Activated CD4-positive, alpha-beta T cell treated with anti-CD3 and anti-CD28 coated beads for 1 hour (primary cell): ENCODE results near the gene SGK1.

ENCODE experiments used
- DNase-seq: peaks from one replicate; pipeline ENCODE4 v3.0.0-alpha.2; 2020

SGK1 gene

DNA sequence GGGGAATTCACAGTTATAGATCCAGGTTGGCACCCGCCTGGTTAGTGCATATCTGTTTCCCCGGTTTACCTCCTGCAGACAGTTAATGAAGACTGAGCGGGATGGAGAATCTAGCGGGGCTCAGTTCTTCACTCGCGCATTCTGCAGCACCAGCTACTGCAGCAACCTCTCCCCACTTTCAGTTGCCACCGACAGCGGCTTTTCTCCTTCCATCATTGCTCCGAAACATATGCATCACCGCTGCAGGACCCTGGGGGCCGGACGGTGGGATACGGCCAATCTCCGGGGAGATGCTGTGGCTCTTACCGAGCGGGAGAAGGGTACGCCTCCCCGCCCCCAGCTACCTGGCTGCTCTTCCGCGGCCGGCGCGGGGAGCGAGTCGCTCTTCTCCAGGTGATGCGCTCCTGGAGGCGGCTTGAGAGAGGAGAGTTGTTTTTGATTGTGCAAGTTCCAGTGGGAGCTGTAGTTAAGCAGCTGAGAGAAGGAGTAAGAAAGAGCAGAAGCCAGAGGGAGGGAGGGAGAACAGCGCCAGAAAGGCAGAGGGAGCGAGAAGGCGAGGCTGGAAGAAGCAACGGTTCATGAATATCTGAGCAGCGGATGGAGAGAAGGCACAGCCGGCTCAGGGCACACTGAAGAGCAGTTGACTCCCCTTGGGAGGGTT, at the start of gene SGK1:
TSS of gene SGK1 (minus strand) at position 642 of the 661 bp plus-strand sequence. CDS start 652 bp downstream, outside the sequence.
- no peak for DNase-seq

DNA sequence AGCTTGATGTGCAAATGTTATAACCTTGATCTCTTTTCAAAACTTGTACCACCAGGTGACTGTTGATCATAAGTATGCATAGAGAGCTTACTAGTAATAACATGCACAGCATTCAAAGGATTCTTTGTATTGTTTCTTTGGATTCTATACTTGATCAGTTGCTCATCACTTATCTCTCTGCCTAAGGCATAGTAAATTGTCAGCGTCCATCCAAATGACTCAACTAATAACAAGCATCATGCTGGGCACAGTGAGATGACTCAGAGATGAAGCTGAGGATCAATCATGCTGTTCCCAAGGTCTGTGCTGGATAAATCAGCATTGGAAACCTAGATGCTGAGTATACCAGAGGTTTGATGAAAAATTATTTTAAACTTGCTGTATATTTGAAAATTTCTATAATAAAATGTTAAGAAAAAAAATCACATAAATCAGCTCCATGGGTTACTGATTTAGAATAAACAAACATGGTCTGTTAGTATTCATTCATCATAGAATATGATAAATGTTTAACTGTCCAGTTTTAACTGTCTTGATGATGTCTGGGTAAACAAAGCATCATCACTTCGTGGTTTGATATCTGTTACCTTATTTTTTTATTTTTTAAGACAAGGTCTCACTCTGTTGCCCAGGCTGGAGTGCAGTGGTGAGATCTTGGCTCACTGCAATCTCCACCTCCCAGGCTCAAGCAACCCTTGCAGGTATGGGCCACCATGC, 45.6 kb upstream of the SGK1 start:
- no peak for DNase-seq

DNA sequence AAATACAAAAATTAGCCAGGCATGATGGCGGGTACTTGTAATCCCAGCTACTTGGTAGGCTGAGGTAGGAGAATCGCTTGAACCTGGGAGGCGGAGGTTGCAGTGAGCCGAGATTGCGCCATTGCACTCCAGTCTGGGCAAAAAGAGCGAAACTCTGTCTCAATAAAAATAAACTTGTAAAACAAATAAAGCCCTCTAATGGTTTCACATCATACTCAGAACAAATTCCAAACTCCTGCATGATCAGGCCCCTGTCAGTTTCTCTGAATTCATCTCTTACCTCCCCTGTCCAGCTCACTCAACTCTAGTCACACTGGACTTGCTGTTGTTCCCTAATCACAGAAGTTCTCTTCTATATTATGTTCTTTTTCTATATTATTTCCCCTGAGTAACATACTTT, 43.1 kb upstream of the SGK1 start:
- no peak for DNase-seq

DNA sequence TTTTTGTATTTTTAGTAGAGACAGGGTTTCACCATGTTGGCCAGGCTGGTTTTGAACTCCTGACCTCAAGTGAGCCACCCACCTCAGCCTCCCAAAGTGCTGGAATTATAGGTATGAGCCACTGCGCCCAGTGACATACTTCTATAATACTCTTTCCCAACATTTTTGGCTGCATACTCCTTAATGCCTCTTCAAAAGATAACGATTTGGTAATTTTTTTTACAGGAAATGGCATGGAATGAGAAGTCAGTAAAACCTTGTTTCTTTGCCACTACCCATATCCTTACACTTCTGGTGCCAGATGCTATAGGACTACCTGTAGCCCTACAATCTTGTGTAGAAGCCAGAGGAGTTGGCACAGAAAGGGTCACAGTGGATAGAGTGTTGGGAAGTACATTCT, 41.4 kb upstream of the SGK1 start:
- DNase-seq: no peak

DNA sequence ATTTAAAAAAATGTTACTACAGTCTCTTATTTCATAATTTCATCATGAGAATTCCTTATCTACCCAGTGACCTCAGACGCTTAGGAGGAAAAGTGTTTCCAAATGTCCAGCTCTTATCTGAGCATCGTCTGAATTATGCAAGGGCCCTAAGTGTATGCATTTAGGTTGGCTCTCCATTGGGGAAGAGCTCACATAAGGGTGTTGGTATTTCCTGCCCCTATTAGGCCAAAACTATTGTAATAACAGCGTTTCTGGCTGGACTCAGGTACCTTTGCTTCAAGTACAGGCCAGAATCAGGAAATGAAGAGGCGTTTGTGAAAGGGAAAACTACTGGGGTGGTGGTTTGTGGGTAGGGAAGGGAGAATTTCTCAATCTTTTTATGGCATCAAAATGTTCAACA, 40.4 kb upstream of the SGK1 start:
- DNase-seq: no peak

DNA sequence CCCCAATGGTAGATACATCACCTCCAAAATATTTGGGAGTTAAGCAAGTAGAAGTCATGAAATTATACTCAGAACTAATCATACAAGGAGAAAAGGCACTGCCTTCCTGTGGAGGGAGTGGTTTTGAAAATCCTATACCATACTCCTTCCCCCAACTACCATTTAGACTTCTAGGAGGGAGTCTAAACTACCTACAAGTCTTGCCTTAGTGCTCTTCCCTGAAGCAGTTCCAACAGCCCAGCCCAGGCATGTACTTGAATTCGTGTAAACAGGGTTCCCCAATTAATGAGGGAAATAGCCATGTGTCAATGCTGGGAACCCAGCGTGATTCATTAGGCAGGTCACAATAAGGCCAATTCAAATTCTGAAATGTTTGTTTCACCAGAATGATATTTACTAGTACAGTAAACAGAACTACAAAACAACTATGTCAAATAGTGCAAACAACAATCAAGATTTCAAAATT, 39.1 kb upstream of the SGK1 start:
- no peak for DNase-seq

DNA sequence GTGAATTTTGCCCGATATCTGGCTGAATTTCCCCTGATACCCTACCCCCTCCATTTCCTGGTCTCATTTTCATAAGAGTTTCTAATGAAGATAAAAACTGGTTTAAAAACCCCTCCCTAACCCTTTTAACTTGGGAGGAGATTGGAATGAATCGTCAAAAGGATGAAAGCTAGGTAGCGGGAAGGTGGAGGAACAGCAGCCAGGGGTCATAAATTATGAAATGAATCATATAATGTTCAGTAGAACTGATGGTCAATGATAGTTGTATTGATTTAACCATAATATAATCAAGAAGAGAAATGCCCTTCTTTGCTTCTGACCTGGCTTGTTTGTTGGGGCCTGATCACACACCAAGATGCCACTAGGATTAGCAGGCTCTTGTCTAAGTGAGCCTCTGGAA, 38.5 kb upstream of the SGK1 start:
- DNase-seq: no peak

DNA sequence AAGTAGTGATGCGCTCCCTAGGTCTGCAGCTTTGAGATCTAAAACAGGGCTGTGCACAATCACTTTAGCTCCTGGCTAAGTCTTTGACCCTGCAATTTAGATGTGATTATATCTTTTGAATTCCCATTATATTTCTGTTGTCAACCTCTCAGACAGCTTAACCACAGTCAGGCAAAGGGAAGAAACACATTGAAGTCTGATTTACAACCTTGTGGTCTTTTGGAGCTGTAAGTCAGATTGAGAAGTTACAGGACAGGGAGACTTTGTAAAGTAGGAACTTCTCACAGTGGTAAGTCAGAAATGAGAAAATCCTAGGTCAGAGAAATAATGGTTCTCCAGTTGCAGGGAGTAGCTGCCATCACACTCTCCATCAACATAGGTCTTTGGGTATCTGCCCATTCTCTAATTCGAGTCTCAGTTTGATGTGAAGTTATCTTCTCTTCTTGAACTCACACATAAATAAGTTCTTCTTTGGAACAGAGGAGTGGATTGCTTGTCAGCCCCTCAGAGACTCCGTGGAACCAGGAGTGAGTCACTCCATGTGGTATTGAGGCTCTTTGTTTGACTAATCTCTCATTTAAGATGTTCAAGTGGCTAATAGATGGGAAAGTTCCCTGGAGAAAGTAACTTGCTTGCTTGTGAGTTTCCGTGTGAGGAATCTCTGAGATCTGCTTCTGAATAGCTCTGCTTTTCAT, 35.0 kb upstream of the SGK1 start:
- no peak for DNase-seq

DNA sequence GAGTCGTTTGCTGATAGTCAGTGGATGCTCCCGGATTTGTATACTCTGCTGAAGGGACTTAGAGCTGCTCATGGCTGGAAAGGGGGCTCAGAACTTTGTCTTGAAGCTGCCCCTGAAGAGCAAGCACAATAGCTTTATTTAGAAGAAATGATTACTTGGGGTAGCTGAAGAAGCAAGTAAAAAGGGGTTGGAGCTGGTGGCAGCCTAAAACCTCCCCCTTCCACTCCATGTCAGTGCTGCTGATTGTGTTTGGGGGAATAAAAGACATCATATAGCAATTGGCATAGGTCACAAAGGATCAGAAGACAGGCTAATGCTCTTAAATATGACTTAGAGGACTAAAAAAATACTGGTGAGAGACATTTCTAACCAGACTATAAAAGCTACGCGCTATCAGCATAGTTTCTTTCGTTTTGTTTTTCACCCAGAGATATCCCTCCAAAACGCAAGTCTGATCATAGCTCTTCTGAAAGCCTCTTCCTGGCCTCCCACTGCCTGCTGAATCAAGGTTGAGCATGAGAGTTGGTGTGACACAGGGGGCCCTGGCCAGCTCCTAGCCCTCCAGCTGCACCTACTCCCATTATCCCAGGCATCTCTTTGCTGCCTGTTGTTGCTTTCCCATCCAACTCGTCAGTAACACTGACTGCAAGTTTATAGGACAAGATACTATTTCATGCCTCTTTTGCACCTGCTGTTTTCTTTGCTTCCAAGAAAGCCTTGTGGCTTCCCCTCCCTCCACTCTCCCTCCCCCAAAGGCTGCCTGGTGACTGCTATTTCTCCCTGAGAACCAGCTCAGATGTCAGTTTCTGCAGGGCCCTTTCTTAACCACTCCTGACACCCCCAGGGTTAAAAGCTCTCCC, 33.9 kb upstream of the SGK1 start:
- DNase-seq: no peak

DNA sequence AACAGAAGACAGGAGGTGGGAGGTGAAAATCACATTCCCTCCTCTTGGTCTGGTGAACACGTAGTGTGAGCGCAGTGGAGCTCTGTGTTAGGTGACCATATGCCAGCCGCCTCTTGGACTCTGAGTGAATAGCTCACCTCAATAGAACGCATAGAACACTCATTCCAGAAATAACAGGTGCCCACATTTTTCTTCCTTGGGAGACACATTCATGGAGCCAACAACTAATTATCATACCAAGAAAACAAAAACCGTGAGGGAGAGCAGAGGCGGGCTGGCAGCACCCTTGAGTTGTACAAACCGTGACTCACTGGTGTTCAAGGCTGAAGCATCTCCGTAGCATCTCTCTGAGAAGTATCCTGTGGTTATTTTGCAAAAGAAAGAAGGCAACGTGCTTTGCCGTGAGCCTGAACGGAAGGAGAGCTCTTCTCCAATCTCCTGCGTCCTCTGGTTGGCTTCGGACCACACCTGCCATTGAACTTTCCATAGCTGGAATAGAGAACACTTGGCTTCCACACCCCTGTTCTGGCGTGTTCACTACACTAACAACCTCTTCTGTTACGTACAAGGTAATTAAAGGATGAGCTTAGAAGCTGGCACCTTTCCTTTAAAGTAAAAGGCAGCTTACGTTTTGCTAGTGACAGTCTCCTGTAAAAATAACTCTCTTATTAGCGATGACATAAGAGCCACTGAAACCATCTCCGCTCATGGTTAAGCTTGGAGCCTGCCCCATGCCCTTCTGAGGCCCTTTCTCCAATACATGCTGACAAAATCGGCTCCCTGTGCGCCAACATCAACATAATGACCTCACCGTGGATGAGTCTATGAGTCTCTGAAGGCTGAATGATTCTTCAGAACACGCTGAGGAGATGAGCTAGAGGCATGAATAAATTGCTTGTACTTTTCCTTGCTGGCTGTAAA, 30.2 kb upstream of the SGK1 start:
- DNase-seq: no peak

DNA sequence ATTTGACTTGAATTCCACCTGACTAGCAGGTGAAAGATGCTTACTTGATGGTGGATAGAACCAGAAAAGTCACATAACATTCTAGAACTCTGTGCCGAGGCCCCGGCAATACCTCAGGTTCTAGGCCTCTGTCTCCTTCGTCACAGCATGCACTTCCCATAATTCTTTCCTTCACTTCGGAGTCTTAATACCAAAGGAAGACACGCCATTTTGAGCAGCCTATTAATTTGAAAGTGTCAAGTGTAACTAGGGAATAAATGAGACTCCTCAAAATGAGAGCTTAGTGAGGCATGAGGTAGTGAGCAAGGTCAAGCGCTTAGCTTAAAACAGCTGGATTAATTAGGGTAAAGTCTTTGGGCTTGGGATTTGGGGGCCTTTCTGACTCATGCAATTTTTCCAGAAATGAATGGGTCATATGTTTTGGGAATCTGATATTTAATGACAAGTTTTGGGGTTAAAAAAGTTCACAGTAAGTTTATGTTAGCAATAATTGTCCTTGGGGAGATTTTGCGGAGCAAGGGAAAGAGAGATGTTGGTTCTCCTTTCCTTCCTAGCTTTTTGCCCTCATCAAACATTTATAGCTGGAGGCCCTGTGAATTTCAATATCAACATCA, 29.1 kb upstream of the SGK1 start:
- no peak for DNase-seq

DNA sequence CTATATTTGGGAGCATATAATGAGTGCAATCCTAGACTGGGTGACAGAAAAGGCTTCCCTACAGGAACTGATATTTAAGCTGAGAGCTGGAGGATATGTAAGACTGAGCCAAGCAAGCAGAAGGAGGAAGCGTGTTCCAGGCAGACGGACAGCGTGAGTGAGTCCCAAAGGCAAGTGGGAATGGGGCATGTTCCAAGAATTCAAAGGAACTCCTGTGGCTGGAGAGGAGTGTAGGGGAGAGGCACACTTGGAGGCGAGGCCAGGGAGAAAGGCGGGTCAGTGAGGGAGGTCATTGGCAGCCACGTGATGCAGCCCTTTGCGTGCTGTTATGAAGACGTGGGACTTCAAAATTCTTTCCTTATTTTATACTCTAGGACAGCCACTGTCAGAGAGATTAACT, 27.9 kb upstream of the SGK1 start:
- no peak for DNase-seq

DNA sequence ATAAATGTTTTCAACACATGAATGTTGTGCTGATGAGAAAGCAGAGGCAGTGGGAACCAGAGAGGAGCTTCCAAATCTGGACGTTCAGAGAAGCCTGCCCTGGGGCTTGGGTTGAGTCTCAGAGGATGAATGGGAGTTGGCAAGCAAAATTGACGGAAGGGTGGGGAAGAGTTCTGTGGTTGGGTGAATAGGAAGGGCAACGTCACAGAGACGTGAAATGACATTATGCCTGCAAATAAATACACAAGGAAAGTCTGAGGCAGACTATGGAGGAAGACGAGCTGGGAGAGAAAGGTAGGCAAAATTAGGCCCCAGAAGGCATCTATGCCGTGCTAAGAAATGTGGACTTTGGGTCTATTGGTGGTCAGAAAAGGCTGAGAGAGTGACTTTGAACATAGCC, 25.2 kb upstream of the SGK1 start:
- DNase-seq: no peak

DNA sequence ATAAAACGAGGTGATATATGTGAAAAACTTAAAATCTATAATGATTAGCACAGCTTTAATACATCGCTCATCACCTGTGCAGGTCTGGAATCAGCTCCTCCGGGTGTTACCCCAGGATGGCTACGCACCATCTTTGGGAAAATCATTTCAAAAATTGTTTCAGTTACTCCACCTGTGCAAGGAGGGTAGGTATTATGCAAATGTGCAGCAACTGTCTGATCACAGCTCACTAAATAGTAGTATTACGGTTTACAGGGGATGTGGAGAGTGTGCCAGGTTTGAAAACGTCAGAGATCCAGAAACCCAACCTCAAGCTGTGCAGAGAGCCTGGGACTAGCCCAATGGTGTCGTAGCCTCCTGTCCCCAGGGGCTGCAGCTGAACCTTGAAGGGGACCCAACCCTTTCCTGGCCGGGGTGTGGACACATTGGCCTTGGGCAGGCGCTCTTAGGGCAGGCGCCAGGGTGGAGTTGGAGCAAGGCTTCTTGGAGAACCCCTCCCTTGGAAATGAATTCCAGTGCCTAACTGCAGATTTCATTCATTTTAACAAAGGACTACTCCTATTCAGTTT, 24.2 kb upstream of the SGK1 start:
- no peak for DNase-seq

DNA sequence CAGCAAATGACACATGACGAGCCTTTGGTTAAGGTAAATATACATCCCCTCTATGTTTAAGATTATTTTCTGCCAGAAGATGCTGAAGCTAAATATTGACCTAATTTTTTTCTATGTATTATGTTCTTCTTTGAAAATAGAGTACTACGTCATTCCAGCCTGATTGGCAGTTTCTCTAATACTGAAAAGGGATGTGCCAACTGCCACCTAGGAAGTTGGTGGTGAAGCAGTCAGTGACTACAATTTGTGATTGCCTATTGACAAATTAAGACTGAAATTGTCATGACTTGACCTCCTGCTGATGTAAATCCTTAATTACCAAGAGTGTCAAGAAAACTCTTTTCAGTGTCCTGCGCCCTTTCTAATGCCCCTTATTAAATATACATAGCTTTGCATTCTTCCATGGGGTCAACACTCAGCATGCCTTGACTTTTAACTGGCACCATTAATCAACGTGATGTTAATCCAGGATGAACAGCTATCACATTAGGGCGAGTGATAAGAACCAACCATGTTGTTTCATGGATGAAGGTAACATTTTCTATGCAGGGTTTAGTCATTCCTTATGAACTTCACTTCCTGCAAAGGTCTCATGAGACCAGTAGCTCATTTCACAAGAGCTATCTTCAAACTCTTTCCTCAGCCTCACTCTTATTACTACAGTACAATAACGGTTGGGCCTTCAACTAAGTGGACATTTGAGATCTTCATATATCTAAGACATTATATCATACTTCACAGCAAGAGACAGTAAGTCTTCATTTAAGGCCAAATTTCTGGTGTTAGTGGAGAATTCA, 22.5 kb upstream of the SGK1 start:
- no peak for DNase-seq

DNA sequence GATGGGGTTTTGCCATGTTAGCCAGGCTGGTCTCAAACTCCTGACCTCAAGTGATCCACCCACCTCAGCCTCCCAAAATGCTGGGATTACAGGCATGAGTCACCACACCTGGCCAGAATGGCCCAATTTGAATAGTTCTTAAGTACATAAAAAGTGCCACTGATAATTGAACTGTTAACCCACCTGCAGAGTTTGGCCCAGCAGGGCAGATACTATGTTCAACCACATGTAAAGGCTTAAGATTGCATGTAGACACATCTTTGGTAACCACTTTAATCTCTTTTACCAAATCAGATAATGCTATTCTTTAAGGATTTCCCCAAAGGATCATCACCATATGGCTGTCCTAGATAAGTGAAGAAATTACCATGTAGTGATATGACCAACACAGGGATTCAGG, 21.3 kb upstream of the SGK1 start:
- no peak for DNase-seq

DNA sequence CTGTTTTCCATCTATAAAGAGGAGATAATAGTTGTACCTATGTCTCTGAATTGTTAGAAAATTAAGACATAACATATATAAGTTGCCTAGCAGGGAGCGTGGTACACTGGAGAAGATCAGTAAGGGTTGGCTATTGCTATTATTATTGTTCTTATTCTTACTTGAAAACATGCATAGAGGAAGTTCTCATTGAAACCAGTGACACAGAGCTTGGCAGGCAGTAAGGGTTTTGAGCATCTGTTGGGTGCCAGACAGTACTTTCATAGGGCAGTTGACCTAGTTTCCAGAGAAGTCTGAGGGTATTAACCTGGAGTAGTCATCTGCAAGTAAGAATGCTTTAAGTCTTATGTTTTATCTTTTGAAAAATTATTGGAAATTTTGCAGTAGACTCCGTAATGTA, 13.3 kb upstream of the SGK1 start:
- no peak for DNase-seq

DNA sequence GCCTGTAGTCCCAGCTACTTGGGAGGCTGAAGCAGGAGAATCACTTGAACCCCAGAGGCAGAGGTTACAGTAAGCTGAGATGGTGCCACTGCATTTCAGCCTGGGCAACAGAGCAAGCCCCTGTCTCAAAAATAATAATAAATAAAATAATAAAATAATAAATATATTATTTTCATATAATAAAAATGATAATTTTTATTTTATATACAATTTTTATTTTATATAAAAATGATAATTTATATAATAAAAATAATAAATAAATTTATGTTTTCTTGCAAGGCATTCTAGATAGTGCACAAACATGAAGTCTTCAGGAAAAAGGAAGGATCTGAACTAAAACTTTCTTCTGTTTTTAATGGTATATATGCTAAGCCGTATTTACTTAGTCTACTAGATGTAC, 12.6 kb upstream of the SGK1 start:
- DNase-seq: no peak

DNA sequence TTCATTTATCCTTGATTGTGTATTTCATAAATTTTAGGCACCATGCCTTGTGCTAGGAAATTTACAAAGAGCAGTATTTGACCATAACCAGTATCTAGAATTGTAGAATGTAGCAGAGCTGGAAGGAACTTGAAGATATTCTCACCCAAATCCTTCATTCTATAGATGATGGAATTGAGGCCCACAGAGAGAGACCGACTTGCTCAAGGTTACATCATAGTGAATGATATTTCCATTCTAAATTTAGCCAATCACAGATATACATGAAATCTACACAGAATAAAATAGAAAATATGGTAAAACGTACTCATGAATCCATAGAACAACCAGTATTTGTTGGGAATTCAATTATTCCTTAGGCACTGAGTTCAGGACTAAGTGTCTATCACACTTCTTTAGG, 10.9 kb upstream of the SGK1 start:
- DNase-seq: no peak

DNA sequence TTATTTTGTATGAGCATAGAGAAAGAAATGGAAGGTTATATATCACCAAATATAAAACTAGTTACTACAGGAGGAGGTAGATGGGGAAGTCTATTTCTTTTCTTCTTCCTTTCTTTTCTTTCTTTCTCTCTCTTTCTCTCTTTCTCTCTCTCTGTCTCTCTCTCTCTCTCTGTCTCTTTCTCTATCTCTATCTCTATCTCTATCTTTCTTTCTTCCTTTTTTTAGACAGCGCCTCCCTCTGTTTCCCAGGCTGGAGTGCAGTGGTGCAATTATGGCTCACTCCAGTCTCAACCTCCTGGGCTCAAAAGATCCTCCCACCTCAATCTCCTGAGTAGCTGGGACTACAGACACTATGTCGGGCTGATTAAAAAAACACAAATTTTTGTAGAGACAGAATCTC, 10.2 kb upstream of the SGK1 start:
- DNase-seq: no peak
